DMS114 treated with DMSO at 0.1 percent for 48 hours (cell line): ENCODE measurements around the gene UBL7.
A peak's percentile ranks its signal among the peaks of the same experiment; 100 is the strongest.

ENCODE experiments used
- DNase-seq: peaks from one replicate; lab custom pipeline; 2025; ENCODE audit not compliant: unreplicated experiment; lab: John Stamatoyannopoulos, UW

UBL7 gene

DNA sequence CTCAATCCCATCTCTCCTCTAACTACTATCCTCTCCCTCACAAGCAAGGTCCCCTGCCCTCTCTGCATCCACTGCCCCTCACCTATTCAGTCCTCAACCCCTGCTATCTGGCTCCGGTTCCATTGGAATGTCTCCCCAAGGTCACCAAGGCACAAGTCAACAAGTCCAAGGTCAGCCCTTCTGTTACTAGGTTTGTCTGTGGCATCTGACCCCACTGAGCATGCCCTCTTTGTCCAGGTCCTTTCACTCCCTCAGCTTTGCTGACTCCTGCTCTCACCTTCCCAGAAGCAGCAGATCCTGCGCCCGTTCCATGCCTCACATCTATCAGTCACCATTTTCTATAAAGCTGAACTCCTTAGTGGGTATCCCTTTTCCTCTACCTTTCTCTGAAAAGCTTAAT is 18.9 kb downstream of the UBL7 start:
- no peak for DNase-seq

- no peak for DNase-seq
These were observed 19.6 kb downstream of the UBL7 start for GRCh38 chr15:74441248-74441941.

- peak; percentile 72 for DNase-seq
These were observed 22.1 kb downstream of the UBL7 start for GRCh38 chr15:74438721-74439316.

GRCh38 chr15:74438206-74438605 is 22.8 kb downstream of the UBL7 start:
- DNase-seq = no peak

DNA sequence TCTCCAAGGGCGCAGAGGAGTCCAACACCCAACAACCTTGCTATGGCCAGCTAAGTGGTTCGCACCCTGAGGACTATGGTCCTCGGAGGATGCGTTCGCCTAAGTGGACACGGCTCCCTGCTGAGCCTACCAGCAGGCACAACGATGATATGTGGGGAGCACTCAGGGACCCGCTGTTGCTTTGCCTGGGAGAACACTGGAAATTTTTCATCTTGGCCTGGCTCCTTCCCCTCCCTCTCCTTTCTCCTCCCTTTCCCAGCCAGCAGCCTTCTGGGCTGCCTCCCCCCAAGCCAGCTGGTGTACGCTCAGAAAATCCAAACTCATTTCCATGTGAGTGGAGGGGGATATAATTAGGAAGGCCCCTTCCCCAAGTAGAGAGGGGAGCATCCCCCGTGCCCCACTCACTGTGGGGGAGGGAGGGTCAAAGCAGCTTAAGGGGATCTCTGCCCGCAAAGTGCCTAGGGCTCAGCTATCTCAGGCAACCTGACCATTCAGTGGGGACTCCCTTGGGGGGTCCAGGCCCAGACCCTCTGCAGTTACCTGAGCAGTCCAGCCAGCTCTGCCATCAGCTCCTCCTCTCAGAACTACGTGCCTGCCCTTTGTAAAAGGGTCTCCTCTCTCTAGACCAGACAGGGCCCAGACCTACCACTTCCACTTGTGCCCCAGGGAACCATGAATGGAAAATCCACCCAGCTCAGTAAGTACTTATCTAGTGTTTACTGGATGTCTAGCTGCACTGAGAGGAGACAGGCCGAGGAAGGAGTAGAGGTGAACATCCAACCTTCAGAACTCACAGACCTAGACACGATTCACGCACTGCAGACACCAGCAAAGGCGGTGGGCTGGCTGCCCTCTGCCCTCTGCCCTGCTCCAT is 26.5 kb downstream of the UBL7 start:
- no peak for DNase-seq

DNA sequence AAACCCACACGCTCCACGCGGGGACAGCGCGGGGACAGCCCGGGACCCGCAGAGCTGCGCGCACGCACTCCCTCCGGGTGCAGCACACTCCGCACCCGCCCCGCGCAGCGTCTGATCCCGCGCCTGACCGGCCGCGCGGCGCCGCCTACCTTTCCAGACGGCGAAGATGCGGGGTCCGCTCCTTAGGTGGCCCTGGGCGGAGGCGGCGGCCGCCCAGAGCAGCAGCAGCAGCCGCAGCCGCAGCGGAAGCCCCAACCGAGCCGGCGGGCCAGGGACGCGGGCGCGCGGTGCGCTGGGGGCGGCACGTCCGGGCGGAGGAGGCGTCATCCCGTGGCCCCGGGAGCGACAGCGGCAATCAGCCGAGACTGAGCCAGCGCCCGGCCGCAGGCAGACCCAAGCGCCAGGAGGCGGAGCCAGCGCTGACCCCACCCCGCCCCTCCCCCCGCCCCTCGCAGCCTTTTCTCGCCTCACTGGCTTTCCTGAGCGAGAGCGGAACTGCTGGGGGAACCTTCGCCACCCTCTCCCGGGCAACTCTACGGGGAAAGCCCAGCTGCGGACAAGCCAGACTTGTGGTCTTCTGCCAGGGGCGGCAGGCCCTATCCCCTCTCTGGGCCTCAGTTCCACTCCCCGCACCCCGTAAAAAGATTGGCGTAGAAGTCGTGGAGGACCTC is 27.2 kb downstream of the UBL7 start, which contains the start of gene SEMA7A:
Gene SEMA7A, minus strand, starts transcription at position 367 of the 671 bp plus-strand sequence. Its CDS starts 40 bp downstream, at position 327.
- peak; percentile 24 for DNase-seq

DNA sequence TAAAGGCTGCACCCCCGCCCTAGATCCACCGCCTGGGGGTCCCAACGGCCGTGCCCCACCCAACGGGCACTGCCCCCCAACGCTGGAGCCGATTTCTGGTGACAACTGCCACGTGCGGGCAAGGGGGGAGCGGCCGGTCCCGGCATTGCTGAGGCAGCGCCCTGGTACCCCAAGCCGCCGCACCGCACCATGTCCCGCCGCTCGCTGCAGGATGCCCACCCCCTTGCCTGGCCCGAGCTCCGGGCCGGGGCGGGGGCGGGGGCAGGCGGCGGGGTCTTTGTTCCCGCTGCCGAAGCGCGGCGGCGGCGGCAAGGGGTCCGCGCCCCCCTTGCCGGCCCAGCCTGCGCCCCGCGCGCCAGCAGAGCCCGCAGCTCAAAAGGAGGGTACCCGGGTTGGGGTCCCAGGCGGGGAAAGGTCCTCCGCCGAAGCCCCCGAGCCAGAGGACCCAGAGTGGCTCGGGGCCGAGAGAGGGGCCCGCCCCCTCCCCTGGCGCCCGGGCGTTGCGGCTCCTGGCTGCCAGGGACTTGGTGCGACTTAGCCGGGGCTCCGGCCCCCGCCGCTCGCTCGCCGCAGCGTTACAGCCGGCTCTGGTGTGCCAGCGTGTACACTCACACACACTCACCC is 27.9 kb downstream of the UBL7 start:
- DNase-seq = no peak

DNA sequence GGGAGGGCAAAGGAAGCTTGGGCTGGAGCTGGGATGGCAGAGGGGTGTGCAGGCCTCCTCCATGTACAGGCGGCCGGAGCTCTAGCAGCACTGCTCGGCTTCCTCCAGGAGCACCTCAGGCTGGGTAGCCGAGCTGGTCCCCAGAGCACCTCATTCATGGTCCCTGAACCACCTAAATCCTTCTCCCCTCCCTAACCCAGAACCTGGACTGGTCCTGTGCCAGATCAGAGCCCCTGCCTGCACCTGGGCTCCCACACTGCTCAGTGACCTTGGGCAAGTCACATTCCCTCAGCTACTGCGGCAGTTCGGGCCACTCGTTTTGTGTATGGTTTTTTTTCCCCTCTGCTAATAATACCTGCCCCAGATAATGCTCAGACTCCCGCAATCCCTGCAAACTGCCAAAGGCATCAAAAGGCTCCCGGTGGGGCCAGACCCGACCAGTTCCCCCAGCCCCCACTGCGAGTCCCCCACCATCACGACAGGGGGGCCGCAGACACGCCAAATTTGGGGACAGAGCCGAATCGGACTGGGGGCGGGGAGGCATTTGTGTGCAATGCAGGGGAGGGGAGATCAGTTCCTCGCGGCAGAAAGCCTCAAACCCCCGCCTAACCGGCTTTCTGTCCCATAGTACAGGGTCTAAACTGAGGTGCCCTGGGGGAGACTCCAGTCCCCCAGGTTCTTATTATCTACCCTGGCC is 28.5 kb downstream of the UBL7 start:
- no peak for DNase-seq

DNA sequence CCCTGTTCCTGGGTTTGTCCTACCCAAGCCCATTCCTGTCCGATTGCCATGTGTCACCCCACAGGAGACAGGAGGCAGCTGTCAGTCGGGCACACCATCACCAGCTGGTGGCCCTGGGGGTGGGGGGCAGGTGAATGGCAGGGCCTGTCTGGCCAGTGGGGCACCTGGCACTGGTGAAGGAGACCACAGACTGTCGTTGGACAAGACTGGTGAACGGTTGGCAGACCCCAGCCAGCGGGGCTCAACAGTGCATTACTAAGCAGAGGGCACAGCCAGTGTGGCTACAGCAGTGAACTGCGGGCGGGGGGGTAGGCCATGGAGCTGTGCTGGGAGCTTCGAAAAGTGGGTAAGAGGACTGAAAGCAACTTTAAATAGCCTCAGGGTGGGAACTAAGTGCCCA is 29.3 kb downstream of the UBL7 start:
- DNase-seq = no peak

DNA sequence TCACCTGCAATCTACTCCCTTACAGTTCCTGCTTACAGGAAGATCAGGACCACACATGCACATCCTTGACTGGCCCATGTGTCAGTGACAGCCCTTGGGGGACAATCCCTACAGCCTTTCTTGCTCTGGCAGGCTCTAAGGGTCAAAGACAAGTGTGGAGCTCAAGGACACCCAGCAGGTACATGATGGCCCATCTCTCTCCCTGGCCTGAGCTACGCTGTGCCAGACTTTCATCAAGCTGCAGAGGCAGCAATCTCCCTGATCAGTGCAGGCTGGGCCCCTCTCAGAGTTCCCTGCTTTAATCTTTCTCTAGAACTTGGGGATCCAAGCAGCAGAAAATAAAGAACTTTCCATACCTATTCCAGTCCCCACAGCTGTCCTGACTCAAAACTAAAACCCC is 29.8 kb downstream of the UBL7 start:
- no peak for DNase-seq

- no peak for DNase-seq
These were observed 30.4 kb downstream of the UBL7 start for GRCh38 chr15:74430510-74430951.

DNA sequence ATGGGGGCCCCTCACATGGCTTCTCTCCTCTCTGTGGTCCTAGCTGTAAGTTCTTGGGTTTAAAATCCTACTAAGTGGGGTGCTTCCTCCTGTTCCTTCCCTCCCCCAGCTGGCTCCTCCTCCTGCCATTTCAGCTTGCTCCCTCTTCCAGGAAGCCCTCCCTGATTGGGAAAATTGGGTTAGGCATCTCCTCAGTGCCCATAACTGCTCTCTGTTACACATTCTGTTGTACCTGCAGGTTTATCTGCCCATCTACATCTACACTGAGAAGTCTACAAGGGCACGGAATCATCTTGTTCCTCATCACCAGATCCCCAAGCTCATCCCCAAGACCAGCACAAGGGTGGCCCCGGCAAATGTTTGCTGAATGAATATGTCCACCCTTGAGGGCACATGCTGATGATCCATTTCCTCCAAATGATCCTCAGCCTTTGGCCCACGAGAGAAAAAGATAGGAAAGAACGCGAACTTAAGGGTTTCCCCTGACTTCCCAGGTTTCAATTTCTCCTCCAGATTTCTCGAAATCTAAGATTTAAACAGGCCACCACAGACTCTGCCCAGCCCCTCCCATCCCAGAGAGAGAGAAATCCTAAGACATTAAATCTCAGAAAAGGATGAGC is 31.1 kb downstream of the UBL7 start:
- no peak for DNase-seq

DNA sequence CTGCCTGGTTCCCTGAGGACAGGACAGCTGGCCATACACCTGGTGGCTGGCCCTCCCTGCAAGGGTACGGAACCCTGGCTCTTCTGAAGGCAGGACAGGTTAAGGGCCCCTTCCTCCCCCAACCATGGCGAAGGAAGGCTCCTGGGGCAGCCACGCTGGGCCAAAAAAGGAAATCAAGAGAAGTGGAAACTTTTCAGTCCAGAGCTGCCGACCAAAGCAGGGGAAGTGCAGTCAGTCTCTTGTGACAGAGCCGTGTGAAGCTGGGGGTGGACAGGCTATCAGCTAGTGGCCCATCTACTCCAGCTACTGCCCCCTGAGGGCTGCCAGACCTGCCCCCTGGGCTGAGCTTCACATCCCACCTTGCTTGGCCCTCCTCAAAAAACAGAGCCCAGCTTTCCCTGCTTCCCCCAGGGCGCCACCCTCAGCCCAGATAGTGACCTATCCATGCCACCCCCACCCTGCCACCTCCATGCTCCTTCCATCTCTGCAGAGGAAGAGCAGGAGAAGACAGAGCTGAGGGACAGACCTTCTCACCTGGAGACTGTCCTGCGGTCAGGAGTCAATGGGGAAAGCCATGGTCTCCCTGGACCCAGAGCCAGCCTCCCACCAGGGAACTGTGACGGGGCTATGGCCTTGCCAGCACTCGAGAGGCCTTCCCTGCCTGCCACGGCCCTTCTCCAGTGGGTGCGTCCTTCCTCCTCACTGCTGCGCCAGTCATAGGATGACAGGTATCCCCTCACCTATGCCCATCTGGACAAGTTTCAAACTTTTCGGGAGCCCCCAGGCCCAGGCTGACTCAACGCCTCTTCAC is 31.8 kb downstream of the UBL7 start:
- no peak for DNase-seq

DNA sequence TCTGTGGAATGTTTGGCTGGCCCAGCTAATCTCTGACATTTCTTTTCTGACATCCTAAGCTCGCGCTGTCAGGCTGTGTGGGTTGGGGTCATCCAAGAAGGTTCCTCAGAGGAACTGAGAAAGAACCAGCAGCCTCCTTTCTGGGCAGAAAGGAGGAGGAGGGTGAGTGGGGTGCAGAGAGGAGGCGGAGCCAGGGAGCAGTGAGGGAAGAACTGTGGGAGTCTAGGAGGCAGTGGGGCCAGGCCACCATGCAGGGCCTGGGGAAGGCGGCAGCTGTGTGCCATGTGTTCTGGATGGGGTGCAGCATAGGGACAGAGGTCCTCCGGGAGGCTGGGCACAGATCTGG is 32.5 kb downstream of the UBL7 start:
- no peak for DNase-seq

DNA sequence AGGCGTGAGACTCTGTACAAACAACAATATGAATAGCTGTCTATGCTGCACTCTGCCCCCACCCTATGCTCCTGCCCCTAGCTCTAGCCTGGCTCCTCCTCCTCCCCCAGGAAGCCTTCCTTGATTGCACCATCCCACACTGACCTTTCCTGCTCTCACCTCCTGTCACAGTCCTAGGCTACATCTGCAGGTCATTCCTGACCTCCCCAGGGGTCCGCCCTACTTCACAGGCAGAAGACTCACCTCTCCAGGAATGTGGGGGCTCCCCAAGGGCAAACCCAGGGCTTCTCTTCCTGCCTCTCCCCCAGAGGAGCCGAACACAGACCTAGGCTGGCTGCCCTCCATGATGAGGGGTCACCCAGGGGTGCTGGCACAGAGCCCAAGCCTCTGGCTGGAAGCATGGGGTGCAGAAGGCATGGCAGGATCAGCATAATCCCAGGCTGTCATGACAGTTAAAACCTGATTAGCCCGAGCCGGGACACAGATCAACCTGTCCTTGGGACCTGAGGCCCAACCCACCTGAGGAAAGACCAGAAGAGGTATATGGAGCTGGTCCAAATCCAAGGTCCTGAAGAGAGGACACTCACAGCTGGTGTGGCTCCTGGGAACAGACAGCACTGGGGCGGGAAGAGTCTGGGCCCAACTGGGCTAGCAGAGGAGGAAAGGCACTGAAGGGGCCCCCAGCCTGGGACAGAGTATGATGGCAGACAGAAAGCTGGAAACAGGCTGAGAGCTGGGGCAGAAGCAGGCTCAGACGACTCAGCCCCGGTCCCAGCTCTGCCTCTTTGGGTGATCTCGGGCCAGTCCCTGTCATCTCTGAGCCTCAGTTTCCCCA is 33.1 kb downstream of the UBL7 start:
- DNase-seq = no peak

GRCh38 chr15:74426404-74427281 is 34.3 kb downstream of the UBL7 start:
- no peak for DNase-seq

DNA sequence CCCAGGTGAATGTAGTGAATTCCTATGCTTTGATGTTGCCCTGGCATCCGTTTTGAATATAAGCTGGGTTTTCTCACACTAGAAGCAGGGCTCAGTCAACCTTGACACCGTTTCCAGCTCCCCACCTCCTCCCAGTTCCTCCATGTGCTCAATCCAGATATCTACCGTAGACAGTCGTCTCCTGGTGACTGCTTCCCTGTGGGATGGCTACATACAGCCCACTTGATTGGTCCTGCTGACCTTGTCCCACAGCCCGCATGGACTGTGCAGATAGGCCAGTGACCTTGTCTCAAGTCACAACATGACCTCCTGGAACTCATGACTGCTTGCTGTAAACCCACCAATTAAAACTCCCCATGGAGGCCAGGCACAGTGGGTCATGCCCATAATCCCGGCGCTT is 35.3 kb downstream of the UBL7 start:
- DNase-seq = no peak
